CD4-positive, alpha-beta T cell treated with Interferon gamma for 1 hour (primary cell): Measurements from ENCODE around the gene MAPK6.
A peak's percentile ranks its signal among the peaks of the same experiment; 100 is the strongest.

Experiments
- DNase-seq: peaks from one replicate; pipeline ENCODE4 v3.0.0-alpha.2; 2020

MAPK6 gene

DNA sequence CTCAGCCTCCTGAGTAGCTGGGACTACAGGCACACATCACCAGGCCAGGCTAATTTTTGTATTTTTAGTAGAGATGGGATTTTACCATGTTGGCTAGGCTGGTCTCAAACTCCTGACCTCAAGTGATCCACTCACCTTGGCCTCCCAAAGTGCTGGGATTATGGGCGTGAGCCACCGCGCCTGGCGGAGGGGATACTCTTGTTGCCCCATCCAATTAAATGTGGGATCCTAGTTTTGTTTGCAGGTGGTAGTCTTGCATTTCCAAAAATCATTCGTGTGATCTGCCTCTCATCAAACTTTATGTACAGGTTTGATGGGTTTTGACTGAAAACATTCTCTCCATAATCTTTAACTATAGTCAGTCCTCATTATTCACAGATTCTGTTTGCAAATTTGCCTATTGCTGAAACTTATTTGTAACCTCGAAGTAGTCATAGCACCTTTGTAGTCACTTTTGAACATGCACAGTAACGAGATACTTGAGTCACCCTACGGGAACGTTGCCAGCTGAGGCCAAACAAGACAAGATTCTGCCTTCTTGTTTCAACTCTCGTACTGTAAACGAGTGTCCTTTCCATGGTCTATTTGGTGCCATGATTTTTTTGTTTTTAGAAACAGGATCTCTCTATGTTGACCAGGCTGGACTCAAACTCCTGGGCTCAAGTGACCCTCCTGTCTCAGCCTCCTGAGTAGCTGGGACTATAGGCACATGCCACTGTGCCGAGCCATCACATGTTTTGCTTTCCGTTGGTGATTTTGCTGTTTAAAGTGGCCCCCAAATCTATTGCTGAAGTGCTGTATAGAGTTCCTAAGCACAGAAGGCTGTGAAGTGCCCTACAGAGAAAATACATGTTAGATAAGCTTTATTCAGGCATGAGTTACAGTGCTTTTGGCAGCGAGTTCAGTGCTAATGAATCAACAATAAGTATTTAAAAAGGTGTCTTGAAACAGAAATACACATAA is 8.1 kb upstream of the MAPK6 start:
- DNase-seq, result no peak

GRCh38 chr15:52011711-52012144 is 7.3 kb upstream of the MAPK6 start:
- no peak for DNase-seq

GRCh38 chr15:52012210-52012609 is 6.8 kb upstream of the MAPK6 start:
- no peak for DNase-seq

DNA sequence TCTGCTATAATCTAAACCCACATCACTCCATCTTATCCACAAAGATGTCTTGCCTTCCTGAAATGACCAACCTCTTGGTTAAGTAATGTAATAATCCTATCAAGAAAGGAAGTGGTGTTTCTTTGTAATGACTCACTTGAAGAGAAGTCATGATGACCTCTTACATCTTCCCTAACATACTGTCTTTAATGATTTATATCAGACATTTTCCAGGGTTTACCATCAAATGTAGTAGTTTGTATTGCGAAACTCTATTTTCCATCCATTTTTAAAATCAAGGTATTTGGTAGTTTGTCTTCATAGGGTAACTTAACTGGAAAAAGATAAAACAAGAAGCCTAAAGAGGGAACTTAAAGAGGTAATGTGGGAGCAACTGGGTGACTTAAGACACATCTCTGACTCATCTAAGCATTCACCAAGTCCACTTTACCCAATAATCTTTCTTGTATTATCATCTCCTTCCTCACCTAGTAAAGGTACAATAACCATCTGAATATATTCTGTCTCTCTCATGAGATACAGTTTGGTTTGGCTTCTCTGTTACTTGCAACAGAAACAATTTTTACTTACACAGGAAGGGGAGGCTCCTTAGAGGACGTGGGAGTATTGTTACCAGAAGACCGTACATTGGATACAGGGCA is 5.7 kb upstream of the MAPK6 start:
- no peak for DNase-seq

DNA sequence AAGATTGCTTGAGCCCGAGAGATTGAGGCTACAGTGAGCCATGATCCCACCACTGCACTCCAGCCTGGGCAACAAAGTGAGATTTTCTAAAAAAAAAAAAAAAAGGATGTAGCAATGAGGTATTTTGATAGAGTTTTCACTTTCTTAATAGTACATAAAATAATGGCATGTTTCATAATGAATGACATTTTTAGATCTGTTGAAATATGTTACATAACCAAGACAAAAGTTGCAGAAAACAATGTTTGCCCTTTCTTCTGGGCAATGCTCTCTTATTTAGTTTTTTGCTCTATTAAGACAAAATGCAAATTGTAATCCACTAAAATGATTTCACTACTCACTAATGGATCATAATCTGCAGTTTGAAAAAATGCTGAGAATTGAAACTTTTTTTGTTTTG is 4.4 kb upstream of the MAPK6 start:
- DNase-seq, result no peak

DNA sequence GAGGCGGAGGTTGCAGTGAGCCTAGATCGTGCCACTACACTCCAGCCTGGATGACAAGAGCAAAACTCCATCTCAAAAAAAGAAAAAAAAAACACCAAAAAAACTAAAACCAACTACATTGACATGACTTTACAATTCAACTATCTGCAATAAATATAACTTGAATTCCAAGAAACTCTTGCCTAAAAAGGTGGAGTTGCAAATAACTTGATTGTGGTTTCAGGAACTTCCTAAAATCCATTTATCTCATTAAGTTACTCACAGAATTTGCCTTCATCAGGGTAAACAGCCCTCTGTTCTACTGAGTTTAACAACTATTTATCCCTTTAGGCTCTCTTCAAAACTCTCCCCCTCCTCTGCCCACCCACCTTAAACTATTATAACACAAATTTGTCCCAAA is 2.7 kb upstream of the MAPK6 start:
- DNase-seq, result no peak

DNA sequence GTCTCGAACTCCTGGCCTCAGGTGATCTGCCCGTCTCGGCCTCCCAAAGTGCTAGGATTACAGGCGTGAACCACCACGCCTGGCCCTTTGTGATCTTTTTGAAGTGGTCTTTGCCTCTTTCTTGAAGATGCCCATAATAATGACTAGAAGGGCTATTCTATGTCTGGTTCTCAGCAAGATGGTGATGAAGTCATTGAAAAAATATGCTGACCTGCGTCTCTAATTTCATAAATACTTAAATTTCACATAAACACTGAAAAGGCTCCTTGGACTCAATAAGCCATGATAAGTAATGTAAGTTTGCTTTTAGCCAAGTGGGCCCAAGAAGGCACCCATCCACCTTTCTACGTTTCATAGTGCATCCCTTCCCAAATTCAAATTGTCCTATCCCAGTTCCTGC is 775 bp upstream of the MAPK6 start:
- DNase-seq, result no peak

DNA sequence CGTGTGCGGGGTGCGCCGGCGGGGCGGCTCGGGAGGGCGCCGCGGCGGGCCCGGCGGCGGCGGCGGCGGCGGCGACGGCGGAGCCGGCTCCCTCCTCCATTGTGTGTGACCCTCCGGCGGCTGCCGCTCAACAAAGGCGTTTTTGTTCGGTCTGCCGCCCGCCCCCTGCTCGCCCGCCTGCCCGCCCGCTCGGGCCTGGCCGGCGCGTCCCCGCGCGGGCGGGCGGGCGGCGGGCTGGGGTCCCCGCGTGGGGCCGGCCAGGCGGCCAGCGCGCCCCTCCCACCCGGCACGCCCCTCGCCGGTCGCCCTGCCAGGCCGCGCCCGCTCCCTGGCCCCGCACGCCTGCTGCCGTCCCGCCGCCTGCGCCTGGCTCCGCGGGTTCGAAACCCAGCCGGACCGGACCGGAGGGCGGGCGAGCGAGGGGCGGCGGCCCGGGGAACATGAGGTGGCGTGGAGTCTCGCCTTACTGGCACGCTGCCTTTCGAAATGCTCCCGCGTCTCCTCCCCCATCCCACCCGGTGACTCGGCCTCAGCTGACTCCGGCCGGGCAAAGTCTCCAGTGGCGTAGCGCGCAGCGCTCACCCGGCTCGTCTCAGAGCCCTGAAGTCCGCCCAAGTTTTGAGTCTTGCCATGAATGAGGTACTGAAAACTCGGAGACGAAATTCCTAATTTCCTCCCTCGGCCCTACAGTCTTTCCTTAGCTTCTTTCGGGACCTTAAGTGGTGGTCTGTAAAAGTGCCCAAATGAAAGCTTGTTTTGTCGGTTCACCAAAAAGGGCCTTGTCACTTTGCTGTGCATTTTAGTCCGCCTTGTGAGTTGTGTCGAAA is 588 bp downstream of the MAPK6 start:
- peak; percentile 77 for DNase-seq

GRCh38 chr15:52020221-52021085 is 1.4 kb downstream of the MAPK6 start:
- DNase-seq, result no peak

DNA sequence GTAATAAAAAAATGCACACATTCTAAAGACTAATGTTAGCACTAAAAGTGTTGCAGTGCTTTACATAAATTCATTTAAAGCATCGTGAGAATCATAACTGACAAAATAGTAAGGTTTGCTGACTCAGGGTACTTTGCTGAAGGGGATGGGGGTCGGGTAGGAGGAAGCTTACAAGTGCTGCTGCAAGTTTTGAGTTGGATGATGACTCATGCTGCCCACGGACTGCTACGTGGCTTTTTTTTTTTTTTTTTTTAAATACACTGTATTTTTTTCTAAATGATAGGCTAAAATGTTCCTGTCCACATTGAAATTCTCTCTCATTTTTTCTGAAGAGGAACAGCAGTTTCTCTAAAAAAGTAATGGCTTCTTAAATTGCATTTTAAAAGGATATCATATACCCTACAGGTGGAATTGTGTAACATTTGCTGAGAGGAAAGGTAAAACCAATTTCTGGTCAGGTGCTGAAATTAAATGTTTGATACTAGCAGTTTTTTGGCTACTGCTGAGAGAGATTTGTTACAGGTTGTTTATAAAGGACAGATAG is 2.2 kb downstream of the MAPK6 start:
- DNase-seq, result peak; percentile 68

DNA sequence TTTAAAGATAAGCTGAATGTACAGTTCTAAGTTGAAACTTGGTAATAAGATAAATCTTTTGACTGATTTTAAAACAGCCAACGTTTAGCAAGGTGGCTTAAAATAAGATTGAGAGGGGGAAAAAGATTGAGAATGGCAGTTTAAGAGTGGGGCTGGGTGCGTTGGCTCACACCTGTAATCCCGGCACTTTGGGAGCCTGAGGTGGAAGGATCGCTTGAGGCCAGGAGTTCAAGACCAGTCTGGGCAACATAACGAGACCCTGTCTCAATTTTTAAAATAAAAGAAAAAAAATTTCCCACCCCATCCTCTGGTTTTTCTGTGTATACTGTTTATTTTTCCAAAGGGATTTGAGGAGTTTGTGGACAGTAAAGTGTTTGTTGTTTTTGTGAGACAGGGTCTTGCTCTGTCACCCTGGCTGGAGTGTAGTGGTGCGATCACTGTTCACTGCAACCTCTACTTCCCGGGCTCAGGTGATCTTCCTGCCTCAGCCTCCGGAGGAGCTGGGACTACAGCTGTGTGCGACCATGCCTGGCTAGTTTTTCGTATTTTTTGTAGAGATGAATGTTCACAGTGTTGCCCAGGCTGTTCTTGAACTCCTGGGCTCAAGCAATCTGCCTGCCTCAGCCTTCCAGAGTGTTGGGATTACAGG is 3.0 kb downstream of the MAPK6 start:
- DNase-seq, result no peak

- DNase-seq, result no peak
Measured at GRCh38 chr15:52023169-52023922, 4.3 kb downstream of the MAPK6 start.

DNA sequence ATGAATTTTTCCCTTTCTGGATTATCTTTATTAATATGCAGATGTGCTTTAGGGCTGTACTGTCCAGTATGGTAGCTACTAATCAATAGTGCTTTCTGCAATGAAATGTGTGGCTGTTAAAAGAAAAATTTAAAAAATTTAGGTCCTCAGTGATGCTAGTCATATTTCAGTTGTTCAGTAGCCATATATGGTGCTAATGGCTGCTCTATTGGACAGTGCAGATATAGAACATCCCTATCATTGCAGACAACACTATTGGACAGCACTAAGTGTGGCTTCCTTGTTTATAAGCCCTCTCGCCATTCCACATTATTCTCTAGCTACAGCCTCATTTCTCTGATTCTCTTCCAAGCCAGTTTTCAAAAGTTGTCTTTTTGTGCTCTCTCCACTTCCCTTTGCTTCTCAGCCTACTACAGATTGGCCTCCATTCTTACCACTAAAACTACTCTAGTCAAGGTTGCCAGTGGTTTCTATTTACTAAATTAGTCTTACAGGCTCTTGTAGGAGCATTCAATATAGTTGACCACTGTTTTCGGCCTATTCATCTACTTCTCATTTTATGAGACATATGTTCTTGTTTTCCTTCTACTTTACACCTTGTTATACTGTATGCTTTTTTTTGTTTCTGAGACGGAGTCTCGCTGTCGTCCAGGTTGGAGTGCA is 9.5 kb downstream of the MAPK6 start:
- no peak for DNase-seq

- DNase-seq, result no peak
Measured at GRCh38 chr15:52030010-52030409, 11.0 kb downstream of the MAPK6 start.

- DNase-seq, result no peak
Measured at GRCh38 chr15:52031556-52031955, 12.5 kb downstream of the MAPK6 start.

GRCh38 chr15:52037889-52038505 is 19.0 kb downstream of the MAPK6 start:
- no peak for DNase-seq

- DNase-seq, result no peak
Measured at GRCh38 chr15:52039925-52040781, 21.1 kb downstream of the MAPK6 start.

DNA sequence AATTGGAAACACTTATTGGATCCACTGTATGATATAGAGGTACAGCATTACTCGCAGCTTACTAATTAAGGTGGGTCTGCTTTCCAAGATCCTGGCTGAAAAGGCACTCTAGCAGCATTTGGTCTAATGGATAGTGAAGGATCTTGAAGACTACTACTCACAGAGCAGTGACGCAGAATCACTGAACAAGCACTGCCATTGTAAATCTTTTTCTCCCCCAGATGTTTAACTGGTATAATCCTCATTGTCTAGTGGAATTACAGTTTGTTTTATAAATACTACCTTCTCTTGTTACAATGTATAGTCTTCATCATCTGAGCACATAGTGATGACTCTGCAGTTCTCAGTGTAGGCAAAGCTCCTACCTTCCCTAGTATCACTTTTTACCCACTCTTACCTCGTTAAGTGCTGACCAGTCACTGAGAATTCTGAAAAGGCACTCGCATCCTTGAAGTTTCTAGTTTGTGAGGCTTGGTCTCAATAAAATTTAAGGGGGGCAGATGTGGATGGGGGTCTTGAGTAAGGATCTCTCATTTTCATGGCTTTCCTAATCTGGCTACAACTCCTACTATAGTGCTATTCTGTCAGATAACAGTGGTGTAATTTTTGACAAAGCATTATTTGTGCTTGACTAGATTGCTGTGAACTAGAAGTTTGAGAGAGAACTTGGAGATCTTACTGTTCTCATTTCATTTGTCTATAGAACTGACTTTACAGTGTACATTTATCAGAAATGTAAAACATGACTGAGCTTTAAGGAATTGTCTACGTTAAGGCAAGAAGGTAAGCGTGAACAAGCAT is 23.2 kb downstream of the MAPK6 start:
- no peak for DNase-seq
